CD14-positive monocyte (primary cell): ENCODE results near the gene NOP9. TPM values are rescaled to one million over a fixed set of nuclear protein-coding genes. Genes with fewer than 3 reads are reported as not detected.

ENCODE experiments used
- DNase-seq, 3 donors: peaks; one replicate each; pipeline ENCODE4 v3.0.0-alpha.2; 2011 to 2022
- H2AFZ ChIP-seq: 2 replicates; pipeline ENCODE4 v1.6.0; 2012; ENCODE audit warnings: mild to moderate bottlenecking, low read depth, low read length, inconsistent platforms; ENCODE audit not compliant: insufficient read depth, poor library complexity, severe bottlenecking
- H3K27ac ChIP-seq, 2 donors: 1 replicate in 1 of 2; 2 replicates in 1 of 2; pipeline ENCODE4 v1.5.1; 2012 to 2013; ENCODE audit warnings: low read length in 2 of 2, control low read depth in 1 of 2, inconsistent platforms in 1 of 2, low read depth in 1 of 2, mild to moderate bottlenecking in 1 of 2
- H3K27me3 ChIP-seq, 2 donors: one replicate each; pipeline versions ENCODE4 v1.6.0 to v1.6.1; 2011 to 2013; ENCODE audit warnings: low read length in 2 of 2; ENCODE audit not compliant: control insufficient read depth in 2 of 2, insufficient read depth in 2 of 2
- H3K36me3 ChIP-seq, 2 donors: replicated peaks in 1 of 2; 1 replicate in 1 of 2; 2 replicates in 1 of 2; pipeline versions ENCODE4 v1.5.1 to v1.6.1; 2012 to 2013; ENCODE audit warnings: low read length in 2 of 2, control low read depth in 1 of 2, inconsistent platforms in 1 of 2, mild to moderate bottlenecking in 1 of 2; ENCODE audit not compliant: insufficient read depth in 2 of 2, control insufficient read depth in 1 of 2
- H3K4me1 ChIP-seq, 2 donors: 1 replicate in 1 of 2; 2 replicates in 1 of 2; pipeline versions ENCODE4 v1.5.1 to v1.6.1; 2012 to 2013; ENCODE audit warnings: low read length in 2 of 2, control low read depth in 1 of 2, inconsistent platforms in 1 of 2, mild to moderate bottlenecking in 1 of 2, moderate library complexity in 1 of 2; ENCODE audit not compliant: insufficient read depth in 2 of 2, control insufficient read depth in 1 of 2
- H3K4me2 ChIP-seq: replicated peaks from 2 replicates; pipeline ENCODE3; 2012; ENCODE audit warnings: low read length, moderate library complexity, mild to moderate bottlenecking; ENCODE audit not compliant: poor library complexity, severe bottlenecking; ENCODE audit errors: extremely low read depth
- H3K4me3 ChIP-seq, 3 experiments: fragments of 200-600 bp in 1 of 3; sonication (generic) in 1 of 3; replicated peaks in 1 of 3; 1 replicate in 2 of 3; 2 replicates in 1 of 3; pipeline ENCODE4 v1.5.1; 2011 to 2013; ENCODE audit warnings: low read length in 3 of 3, mild to moderate bottlenecking in 3 of 3, control low read depth in 2 of 3, low read depth in 2 of 3, inconsistent platforms in 1 of 3, moderate library complexity in 1 of 3
- H3K79me2 ChIP-seq: 2 replicates; pipeline ENCODE4 v1.6.0; 2012; ENCODE audit warnings: mild to moderate bottlenecking, control low read depth, inconsistent platforms, low read length, moderate library complexity; ENCODE audit not compliant: insufficient read depth
- H3K9ac ChIP-seq: 2 replicates; pipeline ENCODE4 v1.6.0; 2017; ENCODE audit warnings: low read length, mild to moderate bottlenecking; ENCODE audit not compliant: insufficient read depth, poor library complexity, severe bottlenecking
- H3K9me3 ChIP-seq, 2 donors: replicated peaks in 1 of 2; 1 replicate in 1 of 2; 2 replicates in 1 of 2; pipeline versions ENCODE4 v1.5.1 to v1.6.1; 2012 to 2013; ENCODE audit warnings: low read length in 2 of 2, control low read depth in 1 of 2; ENCODE audit not compliant: control insufficient read depth in 1 of 2, insufficient read depth in 1 of 2
- H4K20me1 ChIP-seq: 2 replicates; pipeline ENCODE4 v1.6.0; 2012; ENCODE audit warnings: mild to moderate bottlenecking, low read length, control low read depth, moderate library complexity; ENCODE audit not compliant: insufficient read depth
- H3K27ac Mint-ChIP-seq, 7 donors: one replicate each; pipeline ENCODE4 v1.8.0; 2020; ENCODE audit warnings: mild to moderate bottlenecking in 7 of 7, mixed read lengths in 7 of 7, moderate library complexity in 6 of 7, inconsistent platforms in 2 of 7
- H3K27me3 Mint-ChIP-seq, 3 donors: one replicate each; pipeline ENCODE4 v1.8.0; 2021 to 2022; ENCODE audit warnings: low read depth in 3 of 3, mild to moderate bottlenecking in 3 of 3, mixed read lengths in 3 of 3, moderate library complexity in 3 of 3, inconsistent platforms in 1 of 3
- H3K36me3 Mint-ChIP-seq, 2 donors: one replicate each; pipeline ENCODE4 v1.8.0; 2020; ENCODE audit warnings: mixed read lengths in 2 of 2, inconsistent platforms in 1 of 2, mild to moderate bottlenecking in 1 of 2
- H3K4me1 Mint-ChIP-seq: one replicate; pipeline ENCODE4 v1.8.0; 2020; ENCODE audit warnings: mild to moderate bottlenecking, mixed read lengths
- H3K4me3 Mint-ChIP-seq, 2 donors: one replicate each; pipeline ENCODE4 v1.8.0; 2020; ENCODE audit warnings: mild to moderate bottlenecking in 2 of 2, mixed read lengths in 2 of 2, moderate library complexity in 1 of 2
- H3K9me3 Mint-ChIP-seq, 7 donors: one replicate each; pipeline ENCODE4 v1.8.0; 2020 to 2022; ENCODE audit warnings: mixed read lengths in 7 of 7, mild to moderate bottlenecking in 6 of 7, moderate library complexity in 6 of 7, inconsistent platforms in 2 of 7
- WGBS: methylation state at CpG from one replicate; pipeline ENCODE4 v1.1.5; 2013; ENCODE audit warnings: missing lambda C conversion rate; ENCODE audit not compliant: insufficient coverage; 5-methylcytosine and 5-hydroxymethylcytosine counted together
- intact Hi-C, 2 donors: fragments of 100-400 bp; cut with micrococcal nuclease; formaldehyde crosslinking; loops; one replicate each; pipeline versions ENCODE4 v1.15.0 to v1.15.1; 2023
- polyA plus RNA-seq, 3 donors: library from polyadenylated mRNA; depleted of rRNA in 1 of 3; unstranded in 2 of 3; stranded (reverse) in 1 of 3; fragments of 300-500 nt in 2 of 3; fragments of >200 nt in 1 of 3; fragmentation: Illumina TruSeq in 2 of 3; gene quantifications; 1 replicate in 2 of 3; 2 replicates in 1 of 3; pipeline ENCODE4 v1.2.3, GENCODE V29; 2012 to 2021
- TF ChIP-seq, protein P1 (sequence below): fragments of 200-600 bp; IDR thresholded peaks from one replicate; pipeline ENCODE4 v1.8.0; 2022; ENCODE audit warnings: antibody characterized with exemption, mild to moderate bottlenecking

NOP9 gene
- polyA plus RNA-seq, 3 donors: 1.2 to 16.6 (median 1.3) TPM

DNA sequence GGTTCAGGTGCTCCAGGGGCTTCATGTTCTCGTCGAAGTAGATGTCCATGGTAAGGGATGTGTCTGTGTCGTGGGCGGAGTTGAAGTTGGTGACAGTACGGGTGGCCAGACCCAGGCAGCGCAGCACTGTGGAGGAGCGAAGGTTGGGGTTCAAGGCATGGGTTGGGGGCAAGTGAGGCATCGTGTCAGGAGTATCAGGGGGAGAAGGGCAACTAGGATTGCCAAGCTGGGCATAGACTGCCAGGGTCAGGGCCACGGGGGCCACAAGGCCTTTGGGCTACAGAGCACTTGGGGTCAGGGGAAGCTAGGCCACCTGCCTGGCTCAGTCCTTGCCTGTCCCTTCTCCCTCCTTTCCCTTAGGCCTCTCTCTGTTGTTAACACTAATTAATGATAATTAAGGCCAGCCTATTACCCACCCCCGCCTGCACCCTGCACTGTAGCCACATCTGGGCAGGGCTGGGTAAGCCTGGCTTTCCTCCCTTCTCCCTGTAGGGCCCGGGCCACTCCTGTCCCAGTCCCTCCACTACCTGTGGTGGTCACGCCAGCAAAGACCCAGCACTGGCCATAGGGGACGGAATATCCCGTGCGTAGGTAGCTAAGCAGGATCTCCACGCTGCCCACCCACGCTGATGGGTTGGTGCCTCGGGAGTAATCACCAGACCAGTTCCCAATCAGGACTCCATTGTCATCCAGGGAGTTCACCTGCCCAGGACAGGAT lies 40.9 kb upstream of the NOP9 start:
- WGBS: 99% methylated on average over 12 of the region's 18 CpGs
- H3K36me3 ChIP-seq: peaks cover 44 to 80% of the 10 kb centered on the region in 2 donors
- H3K36me3 Mint-ChIP-seq: peaks cover 68 to 81% of the 10 kb centered on the region in 2 donors

DNA sequence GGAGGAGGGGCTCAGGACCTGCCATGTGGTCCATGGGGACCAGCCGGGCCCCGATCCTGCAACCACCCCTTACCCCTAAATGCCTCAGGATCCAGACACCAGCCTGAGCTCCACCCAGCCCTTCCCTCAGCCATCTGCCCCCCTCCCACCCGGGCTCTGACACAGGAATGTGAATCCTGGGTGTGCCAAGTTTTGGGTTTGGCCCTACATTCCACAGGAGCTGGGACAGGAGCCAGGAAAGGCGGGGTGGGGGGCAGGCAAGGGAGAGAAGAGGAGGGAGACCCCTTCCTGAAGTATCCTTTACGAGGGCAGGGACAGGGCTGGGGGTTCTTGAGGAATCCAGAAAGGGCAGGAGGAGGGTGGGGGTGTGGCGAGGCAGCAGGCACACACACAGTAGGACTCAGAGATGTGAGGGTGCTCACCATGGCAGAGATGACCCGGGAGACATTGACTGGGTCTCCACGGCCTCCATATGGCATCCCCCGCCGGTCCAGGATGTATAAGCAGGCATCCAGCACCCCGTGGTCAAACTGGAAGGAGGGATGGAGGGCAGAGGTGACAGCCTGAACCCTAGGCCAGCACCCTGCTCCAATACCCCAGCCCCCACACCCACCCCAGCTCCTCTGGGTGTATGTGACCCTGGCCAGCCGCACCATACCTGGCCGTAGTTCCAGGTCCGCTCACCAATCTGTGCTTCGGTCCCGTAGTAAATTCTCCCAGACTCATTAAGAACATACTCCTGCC lies 40.2 kb upstream of the NOP9 start:
- no peaks in the 10 kb centered on the region for H3K27me3 ChIP-seq
- peaks cover 42 to 80% of the 10 kb centered on the region in 2 donors for H3K36me3 ChIP-seq
- H3K4me1 ChIP-seq: no peaks in the 10 kb centered on the region
- peaks cover 0 to 2% (median 1%) of the 10 kb centered on the region in 3 donors for H3K27me3 Mint-ChIP-seq
- no peaks in the 10 kb centered on the region for H3K79me2 ChIP-seq
- intact Hi-C loops: no loop called here
- H3K4me3 ChIP-seq: no peak overlapping the region
- H3K9ac ChIP-seq: no peak overlapping the region
- no peaks in the 10 kb centered on the region for H3K9me3 ChIP-seq
- no peaks in the 10 kb centered on the region for H4K20me1 ChIP-seq
- H2AFZ ChIP-seq: no peak overlapping the region
- no peak overlapping the region for H3K4me3 Mint-ChIP-seq
- peaks cover 66 to 81% of the 10 kb centered on the region in 2 donors for H3K36me3 Mint-ChIP-seq
- no peak for DNase-seq
- H3K4me1 Mint-ChIP-seq: no peaks in the 10 kb centered on the region
- H3K4me2 ChIP-seq: no peak overlapping the region
- H3K27ac ChIP-seq: no peak overlapping the region
- H3K27ac Mint-ChIP-seq: no peak overlapping the region
- over 99% methylated on average over 10 of the region's 16 CpGs for WGBS
- TF ChIP-seq, protein P1, sequence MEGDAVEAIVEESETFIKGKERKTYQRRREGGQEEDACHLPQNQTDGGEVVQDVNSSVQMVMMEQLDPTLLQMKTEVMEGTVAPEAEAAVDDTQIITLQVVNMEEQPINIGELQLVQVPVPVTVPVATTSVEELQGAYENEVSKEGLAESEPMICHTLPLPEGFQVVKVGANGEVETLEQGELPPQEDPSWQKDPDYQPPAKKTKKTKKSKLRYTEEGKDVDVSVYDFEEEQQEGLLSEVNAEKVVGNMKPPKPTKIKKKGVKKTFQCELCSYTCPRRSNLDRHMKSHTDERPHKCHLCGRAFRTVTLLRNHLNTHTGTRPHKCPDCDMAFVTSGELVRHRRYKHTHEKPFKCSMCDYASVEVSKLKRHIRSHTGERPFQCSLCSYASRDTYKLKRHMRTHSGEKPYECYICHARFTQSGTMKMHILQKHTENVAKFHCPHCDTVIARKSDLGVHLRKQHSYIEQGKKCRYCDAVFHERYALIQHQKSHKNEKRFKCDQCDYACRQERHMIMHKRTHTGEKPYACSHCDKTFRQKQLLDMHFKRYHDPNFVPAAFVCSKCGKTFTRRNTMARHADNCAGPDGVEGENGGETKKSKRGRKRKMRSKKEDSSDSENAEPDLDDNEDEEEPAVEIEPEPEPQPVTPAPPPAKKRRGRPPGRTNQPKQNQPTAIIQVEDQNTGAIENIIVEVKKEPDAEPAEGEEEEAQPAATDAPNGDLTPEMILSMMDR: no peak
- no peaks in the 10 kb centered on the region for H3K9me3 Mint-ChIP-seq

More for the DNA sequence above, 40.9 kb upstream of the NOP9 start:
- Histone ChIP-seq H3K4me1 (no peaks in the 10 kb centered on the region), H3K9ac (no peak overlapping the region), H3K79me2 (no peaks in the 10 kb centered on the region), H3K27ac (no peak overlapping the region), H3K27me3 (no peaks in the 10 kb centered on the region), H3K9me3 (no peaks in the 10 kb centered on the region), H2AFZ (no peak overlapping the region), H4K20me1 (no peaks in the 10 kb centered on the region), H3K4me3 (no peak overlapping the region), H3K4me2 (no peak overlapping the region)
- H3K9me3 Mint-ChIP-seq: no peaks in the 10 kb centered on the region
- intact Hi-C loops: no loop called here
- TF ChIP-seq, protein P1: no peak
- no peak overlapping the region for H3K4me3 Mint-ChIP-seq
- H3K27me3 Mint-ChIP-seq: peaks cover 0 to 3% (median 0%) of the 10 kb centered on the region in 3 donors
- no peaks in the 10 kb centered on the region for H3K4me1 Mint-ChIP-seq
- DNase-seq: no peak
- peak overlapping the region in 3 of 7 donors; percentile 27 to 70 (median 59) for H3K27ac Mint-ChIP-seq
